WTC11 (cell line): ENCODE results near the gene GABBR2.

Experiments used
- ATF1 ChIP-seq: sonication (generic); formaldehyde crosslinking; IDR thresholded peaks from 2 replicates; pipeline ENCODE4 v1.8.1; 2023; ENCODE audit warnings: mild to moderate bottlenecking, moderate library complexity, missing genetic modification reagents
- ATF2 ChIP-seq: sonication (generic); formaldehyde crosslinking; IDR thresholded peaks from 2 replicates; pipeline ENCODE4 v1.8.1; 2022; ENCODE audit warnings: low read depth, missing genetic modification reagents, borderline replicate concordance
- ATF6 ChIP-seq: sonication (generic); formaldehyde crosslinking; IDR thresholded peaks from 2 replicates; pipeline ENCODE4 v1.8.1; 2023; ENCODE audit warnings: mild to moderate bottlenecking, missing genetic modification reagents
- CBFB ChIP-seq: sonication (generic); formaldehyde crosslinking; IDR thresholded peaks from 2 replicates; pipeline ENCODE4 v1.8.1; 2022; ENCODE audit warnings: mild to moderate bottlenecking, low read depth, missing genetic modification reagents
- CTCF ChIP-seq: fragments of 200-600 bp; IDR thresholded peaks from 2 replicates; pipeline ENCODE4 v1.8.0; 2022; ENCODE audit warnings: antibody characterized with exemption
- ETV6 ChIP-seq: sonication (generic); formaldehyde crosslinking; IDR thresholded peaks from 2 replicates; pipeline ENCODE4 v1.8.1; 2022; ENCODE audit warnings: mild to moderate bottlenecking, missing genetic modification reagents
- MXD4 ChIP-seq: fragments of 250-450 bp; sonication (Bioruptor Pico); IDR thresholded peaks from 2 replicates; pipeline ENCODE4 v1.8.0; 2021; ENCODE audit warnings: mild to moderate bottlenecking, moderate library complexity, borderline replicate concordance
- TEAD4 ChIP-seq: sonication (generic); formaldehyde crosslinking; IDR thresholded peaks from 2 replicates; pipeline ENCODE4 v1.8.0; 2022; ENCODE audit warnings: mild to moderate bottlenecking, missing genetic modification reagents
- TF ChIP-seq, protein P1 (sequence below): fragments of 250-450 bp; sonication (Bioruptor Pico); IDR thresholded peaks from 2 replicates; pipeline ENCODE4 v1.9.0; 2021; ENCODE audit warnings: moderate library complexity, mild to moderate bottlenecking, inconsistent platforms, borderline replicate concordance
- TF ChIP-seq, protein P2 (sequence below): sonication (generic); formaldehyde crosslinking; conservative IDR thresholded peaks from 2 replicates; pipeline ENCODE4 v1.8.1; 2022; ENCODE audit warnings: mild to moderate bottlenecking, missing genetic modification reagents
- TF ChIP-seq, protein P3 (sequence below): sonication (generic); formaldehyde crosslinking; IDR thresholded peaks from 2 replicates; pipeline ENCODE4 v1.8.1; 2023; ENCODE audit warnings: mild to moderate bottlenecking, missing genetic modification reagents, borderline replicate concordance
- TF ChIP-seq, protein P4 (sequence below): sonication (generic); formaldehyde crosslinking; IDR thresholded peaks from 2 replicates; pipeline ENCODE4 v1.8.0; 2022; ENCODE audit warnings: mild to moderate bottlenecking, missing genetic modification reagents
- TF ChIP-seq, protein P5 (sequence below): sonication (generic); formaldehyde crosslinking; IDR thresholded peaks from 2 replicates; pipeline ENCODE4 v1.8.1; 2022; ENCODE audit warnings: missing genetic modification reagents, borderline replicate concordance

- TF ChIP-seq ATF6 (CRISPR knock-in tag) = no peak
- TF ChIP-seq CTCF = no peak
- no peak for TF ChIP-seq ATF1 (CRISPR knock-in tag)
- TF ChIP-seq, protein P1, sequence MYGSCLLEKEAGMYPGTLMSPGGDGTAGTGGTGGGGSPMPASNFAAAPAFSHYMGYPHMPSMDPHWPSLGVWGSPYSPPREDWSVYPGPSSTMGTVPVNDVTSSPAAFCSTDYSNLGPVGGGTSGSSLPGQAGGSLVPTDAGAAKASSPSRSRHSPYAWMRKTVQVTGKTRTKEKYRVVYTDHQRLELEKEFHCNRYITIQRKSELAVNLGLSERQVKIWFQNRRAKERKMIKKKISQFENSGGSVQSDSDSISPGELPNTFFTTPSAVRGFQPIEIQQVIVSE (CRISPR knock-in tag) = no peak
- no peak for TF ChIP-seq TEAD4
- TF ChIP-seq, protein P2, sequence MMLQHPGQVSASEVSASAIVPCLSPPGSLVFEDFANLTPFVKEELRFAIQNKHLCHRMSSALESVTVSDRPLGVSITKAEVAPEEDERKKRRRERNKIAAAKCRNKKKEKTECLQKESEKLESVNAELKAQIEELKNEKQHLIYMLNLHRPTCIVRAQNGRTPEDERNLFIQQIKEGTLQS = no peak
- TF ChIP-seq ATF2 = no peak
- TF ChIP-seq, protein P3, sequence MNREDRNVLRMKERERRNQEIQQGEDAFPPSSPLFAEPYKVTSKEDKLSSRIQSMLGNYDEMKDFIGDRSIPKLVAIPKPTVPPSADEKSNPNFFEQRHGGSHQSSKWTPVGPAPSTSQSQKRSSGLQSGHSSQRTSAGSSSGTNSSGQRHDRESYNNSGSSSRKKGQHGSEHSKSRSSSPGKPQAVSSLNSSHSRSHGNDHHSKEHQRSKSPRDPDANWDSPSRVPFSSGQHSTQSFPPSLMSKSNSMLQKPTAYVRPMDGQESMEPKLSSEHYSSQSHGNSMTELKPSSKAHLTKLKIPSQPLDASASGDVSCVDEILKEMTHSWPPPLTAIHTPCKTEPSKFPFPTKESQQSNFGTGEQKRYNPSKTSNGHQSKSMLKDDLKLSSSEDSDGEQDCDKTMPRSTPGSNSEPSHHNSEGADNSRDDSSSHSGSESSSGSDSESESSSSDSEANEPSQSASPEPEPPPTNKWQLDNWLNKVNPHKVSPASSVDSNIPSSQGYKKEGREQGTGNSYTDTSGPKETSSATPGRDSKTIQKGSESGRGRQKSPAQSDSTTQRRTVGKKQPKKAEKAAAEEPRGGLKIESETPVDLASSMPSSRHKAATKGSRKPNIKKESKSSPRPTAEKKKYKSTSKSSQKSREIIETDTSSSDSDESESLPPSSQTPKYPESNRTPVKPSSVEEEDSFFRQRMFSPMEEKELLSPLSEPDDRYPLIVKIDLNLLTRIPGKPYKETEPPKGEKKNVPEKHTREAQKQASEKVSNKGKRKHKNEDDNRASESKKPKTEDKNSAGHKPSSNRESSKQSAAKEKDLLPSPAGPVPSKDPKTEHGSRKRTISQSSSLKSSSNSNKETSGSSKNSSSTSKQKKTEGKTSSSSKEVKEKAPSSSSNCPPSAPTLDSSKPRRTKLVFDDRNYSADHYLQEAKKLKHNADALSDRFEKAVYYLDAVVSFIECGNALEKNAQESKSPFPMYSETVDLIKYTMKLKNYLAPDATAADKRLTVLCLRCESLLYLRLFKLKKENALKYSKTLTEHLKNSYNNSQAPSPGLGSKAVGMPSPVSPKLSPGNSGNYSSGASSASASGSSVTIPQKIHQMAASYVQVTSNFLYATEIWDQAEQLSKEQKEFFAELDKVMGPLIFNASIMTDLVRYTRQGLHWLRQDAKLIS (CRISPR knock-in tag) = no peak
- no peak for TF ChIP-seq MXD4
- no peak for TF ChIP-seq ETV6
- TF ChIP-seq, protein P4, sequence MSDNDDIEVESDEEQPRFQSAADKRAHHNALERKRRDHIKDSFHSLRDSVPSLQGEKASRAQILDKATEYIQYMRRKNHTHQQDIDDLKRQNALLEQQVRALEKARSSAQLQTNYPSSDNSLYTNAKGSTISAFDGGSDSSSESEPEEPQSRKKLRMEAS = no peak
- TF ChIP-seq, protein P5, sequence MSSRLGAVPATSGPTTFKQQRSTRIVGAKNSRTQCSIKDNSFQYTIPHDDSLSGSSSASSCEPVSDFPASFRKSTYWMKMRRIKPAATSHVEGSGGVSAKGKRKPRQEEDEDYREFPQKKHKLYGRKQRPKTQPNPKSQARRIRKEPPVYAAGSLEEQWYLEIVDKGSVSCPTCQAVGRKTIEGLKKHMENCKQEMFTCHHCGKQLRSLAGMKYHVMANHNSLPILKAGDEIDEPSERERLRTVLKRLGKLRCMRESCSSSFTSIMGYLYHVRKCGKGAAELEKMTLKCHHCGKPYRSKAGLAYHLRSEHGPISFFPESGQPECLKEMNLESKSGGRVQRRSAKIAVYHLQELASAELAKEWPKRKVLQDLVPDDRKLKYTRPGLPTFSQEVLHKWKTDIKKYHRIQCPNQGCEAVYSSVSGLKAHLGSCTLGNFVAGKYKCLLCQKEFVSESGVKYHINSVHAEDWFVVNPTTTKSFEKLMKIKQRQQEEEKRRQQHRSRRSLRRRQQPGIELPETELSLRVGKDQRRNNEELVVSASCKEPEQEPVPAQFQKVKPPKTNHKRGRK (CRISPR knock-in tag) = no peak
- no peak for TF ChIP-seq CBFB (CRISPR knock-in tag)
These were observed 152.2 kb downstream of the GABBR2 start for GRCh38 chr9:98556511-98556910.
